IPS-20b (cell line): ENCODE results near the gene GNL1.

ENCODE experiments used
- H3K27ac ChIP-seq: one replicate; pipeline ENCODE4 v1.5.1; 2013; ENCODE audit warnings: low read length
- H3K27me3 ChIP-seq: 2 replicates; pipeline ENCODE4 v1.6.1; 2013; ENCODE audit warnings: mild to moderate bottlenecking, low read length, inconsistent platforms; ENCODE audit not compliant: insufficient read depth
- H3K36me3 ChIP-seq: 2 replicates; pipeline ENCODE4 v1.6.1; 2013; ENCODE audit warnings: low read depth, mild to moderate bottlenecking, inconsistent platforms, low read length, moderate library complexity; ENCODE audit not compliant: insufficient read depth
- H3K4me1 ChIP-seq: 2 replicates; pipeline ENCODE4 v1.6.1; 2013; ENCODE audit warnings: mild to moderate bottlenecking, control low read depth, inconsistent platforms, low read length, moderate library complexity; ENCODE audit not compliant: insufficient read depth
- H3K4me3 ChIP-seq: 2 replicates; pipeline ENCODE4 v1.5.1; 2013; ENCODE audit warnings: mild to moderate bottlenecking, low read length, inconsistent platforms
- H3K9ac ChIP-seq: 2 replicates; pipeline ENCODE4 v1.6.1; 2013; ENCODE audit warnings: low read depth, mild to moderate bottlenecking, inconsistent platforms, low read length, moderate library complexity
- H3K9me3 ChIP-seq: 2 replicates; pipeline ENCODE4 v1.6.1; 2013; ENCODE audit warnings: mild to moderate bottlenecking, low read depth, low read length, inconsistent platforms; ENCODE audit not compliant: insufficient read depth

Gene GNL1

DNA sequence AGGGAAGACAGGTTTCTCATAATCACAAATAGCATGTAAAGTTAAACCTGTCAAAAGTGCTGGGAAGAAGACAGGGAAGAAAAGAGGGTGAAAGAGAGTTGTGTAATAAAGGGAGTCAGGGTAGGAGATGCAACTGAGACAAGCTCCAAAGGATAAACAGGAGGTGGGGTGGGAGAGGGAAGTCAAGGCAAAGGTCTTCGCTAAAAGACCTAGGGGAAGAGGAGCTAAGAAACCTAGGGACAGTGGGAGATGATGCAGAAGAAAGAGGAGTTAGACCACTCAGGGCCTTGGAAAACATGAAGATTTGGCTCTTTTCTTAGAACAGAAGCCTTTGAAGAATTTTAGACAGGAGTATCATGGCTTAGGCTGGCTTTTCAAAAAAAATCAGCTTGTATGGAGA, 7.8 kb upstream of the GNL1 start:
- Histone ChIP-seq H3K9me3 (no peaks in the 10 kb centered on the region), H3K36me3 (peaks cover 28% of the 10 kb centered on the region), H3K27ac (no peak overlapping the region)

GRCh38 chr6:30562470-30563425, 6.5 kb upstream of the GNL1 start:
- Histone ChIP-seq H3K9ac (no peak overlapping the region), H3K9me3 (no peaks in the 10 kb centered on the region), H3K27ac (no peak overlapping the region), H3K27me3 (no peaks in the 10 kb centered on the region), H3K4me1 (no peaks in the 10 kb centered on the region), H3K4me3 (no peak overlapping the region), H3K36me3 (peaks cover 35% of the 10 kb centered on the region)

More for the DNA sequence above, 7.8 kb upstream of the GNL1 start:
- Histone ChIP-seq H3K4me1 (no peaks in the 10 kb centered on the region), H3K27me3 (no peaks in the 10 kb centered on the region), H3K9ac (no peak overlapping the region; the same call in 1 of the 2 replicates), H3K4me3 (no peak overlapping the region)

DNA sequence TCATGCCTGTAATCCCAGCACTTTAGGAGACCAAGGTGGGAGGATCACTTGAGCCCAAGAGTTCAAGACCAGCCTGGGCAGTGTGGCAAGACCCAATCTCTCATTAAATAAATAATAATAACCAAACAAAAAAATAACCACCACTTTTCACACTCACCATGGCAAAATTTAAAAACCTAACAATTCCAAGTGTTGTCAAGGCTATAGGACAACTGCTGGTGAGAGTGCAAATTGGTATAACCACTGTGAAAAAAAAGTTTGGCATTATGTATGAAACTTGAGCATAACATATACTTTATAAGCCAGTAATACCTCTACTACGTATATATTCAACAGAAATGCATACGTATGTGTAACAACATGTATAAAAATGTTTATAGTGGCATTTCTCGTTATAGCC, 4.6 kb upstream of the GNL1 start:
- no peaks in the 10 kb centered on the region for H3K4me1 ChIP-seq
- peaks cover 35% of the 10 kb centered on the region for H3K36me3 ChIP-seq
- no peaks in the 10 kb centered on the region for H3K27me3 ChIP-seq
- no peak overlapping the region for H3K4me3 ChIP-seq
- no peaks in the 10 kb centered on the region for H3K9me3 ChIP-seq
- no peak overlapping the region for H3K27ac ChIP-seq
- no peak overlapping the region for H3K9ac ChIP-seq

DNA sequence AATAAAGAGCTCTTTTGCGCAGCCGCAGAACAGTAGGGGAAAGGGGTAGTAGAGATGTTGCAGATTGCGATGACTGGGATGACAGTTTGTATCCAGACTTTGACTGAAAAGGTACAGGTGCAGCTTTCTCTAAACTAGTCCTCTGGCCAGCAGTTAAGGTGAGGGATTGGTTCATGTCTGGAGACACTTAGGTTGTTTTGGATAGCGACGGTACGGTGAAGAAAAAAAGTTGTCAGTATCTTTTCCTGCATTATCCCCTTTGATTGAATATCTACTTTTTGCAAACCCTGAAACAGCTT, 1.3 kb upstream of the GNL1 start:
- Histone ChIP-seq H3K27ac (peak overlapping the region; percentile 88), H3K4me1 (no peaks in the 10 kb centered on the region), H3K9me3 (no peaks in the 10 kb centered on the region), H3K9ac (peak overlapping the region; percentile 91), H3K36me3 (peaks cover 47% of the 10 kb centered on the region), H3K4me3 (peak overlapping the region; percentile 88), H3K27me3 (no peaks in the 10 kb centered on the region)

GRCh38 chr6:30556906-30557682, 805 bp upstream of the GNL1 start, which contains the start of gene PRR3:
PRR3 (plus strand) TSS chr6:30557295; CDS start chr6:30557345, 50 bp downstream.
- peak within 1 kb of the TSS; percentile 88 for H3K4me3 ChIP-seq
- H3K9ac ChIP-seq = peak within 1 kb of the TSS; percentile 91
- H3K27me3 ChIP-seq = no peaks in the 10 kb centered on the region
- no peaks in the 10 kb centered on the region for H3K4me1 ChIP-seq
- H3K9me3 ChIP-seq = no peaks in the 10 kb centered on the region
- peak within 1 kb of the TSS; percentile 88 for H3K27ac ChIP-seq
- peaks cover 47% of the 10 kb centered on the region for H3K36me3 ChIP-seq

- peaks cover 51% of the 10 kb centered on the region for H3K36me3 ChIP-seq
Observed at GRCh38 chr6:30555816-30556065, 548 bp downstream of the GNL1 start.

DNA sequence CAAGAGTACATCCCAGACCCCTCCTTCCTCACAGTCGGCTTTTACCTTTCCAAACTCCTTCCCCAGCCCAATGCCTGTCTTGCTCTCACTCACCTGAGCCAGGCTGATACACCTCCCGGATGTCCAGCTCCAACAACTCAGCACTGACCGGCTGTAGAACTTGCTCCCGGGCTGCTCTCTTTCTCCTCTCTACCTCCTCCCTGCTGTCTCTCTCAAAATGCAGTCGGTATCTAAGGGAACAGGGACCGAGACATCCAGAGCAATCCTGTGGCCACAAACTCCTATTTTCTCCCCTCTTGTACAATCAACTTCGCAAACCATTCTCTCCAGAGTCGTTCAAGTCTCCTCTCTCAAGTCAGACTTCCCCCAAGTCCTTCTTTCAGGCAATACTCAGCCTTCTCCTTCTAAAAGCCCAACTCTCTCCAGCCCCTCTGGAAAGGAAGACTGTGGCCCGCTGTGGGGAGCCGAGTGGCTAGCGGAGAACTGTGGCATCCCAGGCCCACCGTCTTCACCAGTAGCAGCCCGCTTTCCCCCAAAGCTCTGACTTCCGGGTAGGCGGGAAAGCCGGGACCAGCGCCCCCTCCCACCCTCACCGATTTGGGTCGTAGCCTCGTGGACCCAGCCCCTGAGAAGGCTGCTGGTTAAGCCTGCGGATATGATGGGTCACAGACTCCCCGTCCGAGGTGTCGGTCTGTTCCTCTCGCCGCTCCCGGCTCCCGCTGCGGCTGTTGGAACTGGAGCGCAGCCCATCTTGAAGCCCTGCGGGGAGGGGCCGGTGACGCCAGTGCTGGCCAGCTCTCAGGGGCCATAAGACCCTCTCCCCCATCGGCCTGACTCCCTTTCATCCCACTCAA, 1.1 kb downstream of the GNL1 start:
- H3K4me3 ChIP-seq = peak overlapping the region; percentile 88
- peaks cover 57% of the 10 kb centered on the region for H3K36me3 ChIP-seq
- H3K4me1 ChIP-seq = no peaks in the 10 kb centered on the region
- H3K9ac ChIP-seq = peak overlapping the region; percentile 91; the same call in 1 of the 2 replicates
- H3K9me3 ChIP-seq = no peaks in the 10 kb centered on the region
- no peaks in the 10 kb centered on the region for H3K27me3 ChIP-seq
- peak overlapping the region; percentile 88 for H3K27ac ChIP-seq

More at GRCh38 chr6:30555816-30556065, 548 bp downstream of the GNL1 start:
- Histone ChIP-seq H3K4me1 (no peaks in the 10 kb centered on the region), H3K9ac (peak overlapping the region; percentile 91; the same call in 1 of the 2 replicates), H3K27ac (peak overlapping the region; percentile 88), H3K27me3 (no peaks in the 10 kb centered on the region), H3K9me3 (no peaks in the 10 kb centered on the region), H3K4me3 (peak overlapping the region; percentile 88)

- no peak overlapping the region for H3K9ac ChIP-seq
- peak overlapping the region; percentile 88 for H3K4me3 ChIP-seq
- H3K36me3 ChIP-seq = peaks cover 61% of the 10 kb centered on the region
- no peaks in the 10 kb centered on the region for H3K27me3 ChIP-seq
- no peak overlapping the region for H3K27ac ChIP-seq
- no peaks in the 10 kb centered on the region for H3K4me1 ChIP-seq
- H3K9me3 ChIP-seq = no peaks in the 10 kb centered on the region
Observed at GRCh38 chr6:30554404-30554803, 1.9 kb downstream of the GNL1 start.

DNA sequence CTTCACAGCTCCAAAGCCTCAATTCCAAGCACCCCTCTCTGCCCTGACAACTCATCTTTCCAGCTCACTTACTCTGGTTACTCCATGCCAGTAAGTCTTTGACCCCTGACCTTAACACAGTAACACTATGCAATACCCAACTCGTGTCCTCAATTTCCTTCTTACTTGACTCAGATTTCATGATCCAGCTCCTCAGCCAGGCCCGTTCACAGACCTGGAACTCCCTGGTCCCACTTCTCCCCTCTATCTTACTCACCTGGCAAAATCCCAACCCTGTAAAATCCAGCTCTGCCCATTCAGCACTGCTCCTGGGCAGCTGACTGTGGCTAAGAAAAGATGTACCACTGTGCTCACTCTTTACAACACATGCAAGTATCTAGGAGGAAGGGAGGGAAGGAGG, 7.9 kb downstream of the GNL1 start:
- Histone ChIP-seq H3K27me3 (no peaks in the 10 kb centered on the region), H3K4me1 (no peaks in the 10 kb centered on the region), H3K27ac (no peak overlapping the region), H3K9ac (no peak overlapping the region), H3K9me3 (no peaks in the 10 kb centered on the region), H3K36me3 (peaks cover 71% of the 10 kb centered on the region), H3K4me3 (no peak overlapping the region)

DNA sequence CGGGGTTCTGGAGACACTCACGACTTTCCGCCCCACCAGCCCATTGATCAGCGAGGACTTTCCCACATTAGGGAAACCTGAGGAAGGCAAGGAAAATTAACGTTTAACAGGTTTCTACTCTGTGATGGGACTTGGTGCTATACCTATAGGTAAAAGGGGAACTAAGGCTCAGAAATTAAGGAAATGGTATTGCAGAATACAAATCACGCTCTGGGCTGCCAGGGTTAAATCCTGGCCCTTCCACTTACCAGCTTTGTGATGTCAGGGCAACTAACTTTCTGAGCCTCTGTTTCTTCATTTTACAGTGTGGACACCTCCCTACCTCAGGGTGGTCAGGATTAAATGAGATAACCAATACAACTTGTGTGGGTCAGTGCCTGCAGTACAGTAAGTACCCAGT, 8.8 kb downstream of the GNL1 start:
- Histone ChIP-seq H3K4me3 (no peak overlapping the region), H3K9ac (no peak overlapping the region), H3K27ac (no peak overlapping the region), H3K27me3 (no peaks in the 10 kb centered on the region), H3K9me3 (no peaks in the 10 kb centered on the region), H3K36me3 (peaks cover 62% of the 10 kb centered on the region), H3K4me1 (no peaks in the 10 kb centered on the region)

DNA sequence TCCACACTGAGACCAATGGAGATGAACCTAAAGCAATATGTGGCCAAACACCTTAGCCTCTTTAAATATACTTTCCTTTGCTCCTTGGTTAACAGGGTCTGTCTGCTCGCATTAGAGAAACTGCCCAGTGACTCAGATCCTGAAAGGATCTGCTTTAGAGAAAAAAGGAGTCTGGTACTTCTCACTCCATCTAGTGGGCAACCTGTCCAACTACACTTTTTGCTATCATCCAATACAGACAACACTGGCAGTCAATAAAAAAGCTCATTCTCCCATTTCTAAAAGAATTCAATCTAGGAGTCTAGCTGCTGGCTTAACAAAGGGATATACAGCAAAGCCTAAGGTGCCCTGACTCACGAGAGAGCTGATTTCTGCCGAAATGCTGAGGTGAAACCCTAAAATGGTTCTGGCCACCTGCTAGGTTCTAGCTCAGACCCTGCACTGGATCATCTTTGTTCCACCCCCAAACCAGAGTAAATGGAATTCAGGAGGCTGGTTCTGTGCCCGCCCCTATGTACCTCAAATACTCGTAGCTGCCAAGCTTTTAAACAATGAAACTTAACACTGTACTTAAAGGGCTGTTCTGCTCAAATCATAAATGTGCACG, 11.5 kb downstream of the GNL1 start:
- H3K9ac ChIP-seq = no peak overlapping the region
- no peaks in the 10 kb centered on the region for H3K27me3 ChIP-seq
- H3K27ac ChIP-seq = no peak overlapping the region
- H3K36me3 ChIP-seq = peaks cover 35% of the 10 kb centered on the region
- no peak overlapping the region for H3K4me3 ChIP-seq
- no peaks in the 10 kb centered on the region for H3K9me3 ChIP-seq
- no peaks in the 10 kb centered on the region for H3K4me1 ChIP-seq
